GM12878 (cell line): ENCODE measurements around the gene UNC13A.

Experiments used
- CEBPB ChIP-seq, 2 experiments: fragments of 150-350 bp in 1 of 2; IDR thresholded peaks; 2 replicates each; pipeline ENCODE4 v1.6.1; 2012 to 2014; ENCODE audit warnings: low read depth in 2 of 2, low read length in 2 of 2, borderline replicate concordance in 1 of 2, inconsistent platforms in 1 of 2
- CTCF ChIP-seq, 3 experiments: IDR thresholded peaks in 2 of 3; conservative IDR thresholded peaks in 1 of 3; 2 replicates each; pipeline ENCODE4 v1.5.1; 2011; ENCODE audit warnings: low read depth in 3 of 3, low read length in 3 of 3, mild to moderate bottlenecking in 3 of 3, control low read depth in 2 of 3, moderate library complexity in 2 of 3, inconsistent platforms in 1 of 3, mixed read lengths in 1 of 3; ENCODE audit not compliant: control insufficient read depth in 2 of 3, insufficient read depth in 1 of 3; ENCODE audit errors: extremely low read depth in 1 of 3
- ETV6 ChIP-seq, 2 experiments: fragments of 450-650 bp in 1 of 2; IDR thresholded peaks in 1 of 2; conservative IDR thresholded peaks in 1 of 2; 2 replicates each; pipeline ENCODE4 v1.6.1; 2014; ENCODE audit warnings: antibody characterized with exemption in 1 of 2, borderline replicate concordance in 1 of 2, low read depth in 1 of 2, mild to moderate bottlenecking in 1 of 2, moderate library complexity in 1 of 2
- IKZF1 ChIP-seq: fragments of 450-650 bp; conservative IDR thresholded peaks from 2 replicates; pipeline ENCODE4 v1.6.1; 2017; ENCODE audit warnings: antibody characterized with exemption, mild to moderate bottlenecking
- POLR2A ChIP-seq: IDR thresholded peaks from 2 replicates; pipeline ENCODE4 v1.6.1; 2011; ENCODE audit warnings: low read depth, mild to moderate bottlenecking, low read length
- REST ChIP-seq: IDR thresholded peaks from 2 replicates; pipeline ENCODE4 v1.6.1; 2012; ENCODE audit warnings: mild to moderate bottlenecking, low read depth, low read length
- ZBED1 ChIP-seq: IDR thresholded peaks from 2 replicates; pipeline ENCODE4 v1.6.1; 2016; ENCODE audit warnings: borderline replicate concordance

GRCh38 chr19:17576758-17577456 is 111.2 kb downstream of the UNC13A start:
- TF ChIP-seq CTCF (IDR thresholded peaks at IDR 0.05 in 2 of 3, conservative IDR thresholded peaks at IDR 0.05 in 1 of 3; ENCODE audit: control insufficient read depth in 2 of 3, extremely low read depth in 1 of 3, insufficient read depth in 1 of 3, low read depth in 3 of 3, low read length in 3 of 3) (no peak), ZBED1 (no peak), REST (no peak), IKZF1 (no peak), ETV6 (conservative IDR thresholded peaks at IDR 0.05 in 1 of 2, IDR thresholded peaks at IDR 0.05 in 1 of 2; ENCODE audit: borderline replicate concordance in 1 of 2, low read depth in 1 of 2) (no peak), CEBPB (IDR thresholded peaks at IDR 0.05; ENCODE audit: borderline replicate concordance in 1 of 2, low read depth in 2 of 2, low read length in 2 of 2) (no peak), POLR2A (no peak)
